GM12878 (cell line): ENCODE data around the gene CAMK2B.

Source experiments
- EP300 ChIP-seq, 2 experiments: fragments of 150-350 bp in 1 of 2; IDR thresholded peaks; 2 replicates each; pipeline ENCODE4 v1.6.1; 2011 to 2012; ENCODE audit warnings: low read depth in 2 of 2, low read length in 2 of 2, borderline replicate concordance in 1 of 2, improper control_type of control experiment in 1 of 2, inconsistent platforms in 1 of 2; ENCODE audit not compliant: control insufficient read depth in 1 of 2
- POLR2A ChIP-seq: IDR thresholded peaks from 2 replicates; pipeline ENCODE4 v1.6.1; 2011; ENCODE audit warnings: low read depth, mild to moderate bottlenecking, low read length
- SIN3A ChIP-seq: IDR thresholded peaks from 2 replicates; pipeline ENCODE4 v1.6.1; 2012; ENCODE audit warnings: low read depth, low read length, improper control_type of control experiment
- SUZ12 ChIP-seq: fragments of 200-600 bp; sonication (generic); IDR thresholded peaks from one replicate; pipeline ENCODE4 v1.6.1; 2018; ENCODE audit warnings: antibody characterized with exemption, mild to moderate bottlenecking; ENCODE audit not compliant: unreplicated experiment
- TF ChIP-seq, protein P1 (sequence below), 3 experiments: IDR thresholded peaks in 2 of 3; conservative IDR thresholded peaks in 1 of 3; 2 replicates each; pipeline ENCODE4 v1.5.1; 2011; ENCODE audit warnings: low read depth in 3 of 3, low read length in 3 of 3, mild to moderate bottlenecking in 3 of 3, control low read depth in 2 of 3, moderate library complexity in 2 of 3, inconsistent platforms in 1 of 3, mixed read lengths in 1 of 3; ENCODE audit not compliant: control insufficient read depth in 2 of 3, insufficient read depth in 1 of 3; ENCODE audit errors: extremely low read depth in 1 of 3

GRCh38 chr7:44305564-44306507 lies 19.6 kb downstream of the CAMK2B start:
- no peak for TF ChIP-seq EP300 (IDR thresholded peaks at IDR 0.05; ENCODE audit: borderline replicate concordance in 1 of 2, control insufficient read depth in 1 of 2, low read depth in 2 of 2, low read length in 2 of 2)
- TF ChIP-seq SUZ12, result no peak
- TF ChIP-seq, protein P1, sequence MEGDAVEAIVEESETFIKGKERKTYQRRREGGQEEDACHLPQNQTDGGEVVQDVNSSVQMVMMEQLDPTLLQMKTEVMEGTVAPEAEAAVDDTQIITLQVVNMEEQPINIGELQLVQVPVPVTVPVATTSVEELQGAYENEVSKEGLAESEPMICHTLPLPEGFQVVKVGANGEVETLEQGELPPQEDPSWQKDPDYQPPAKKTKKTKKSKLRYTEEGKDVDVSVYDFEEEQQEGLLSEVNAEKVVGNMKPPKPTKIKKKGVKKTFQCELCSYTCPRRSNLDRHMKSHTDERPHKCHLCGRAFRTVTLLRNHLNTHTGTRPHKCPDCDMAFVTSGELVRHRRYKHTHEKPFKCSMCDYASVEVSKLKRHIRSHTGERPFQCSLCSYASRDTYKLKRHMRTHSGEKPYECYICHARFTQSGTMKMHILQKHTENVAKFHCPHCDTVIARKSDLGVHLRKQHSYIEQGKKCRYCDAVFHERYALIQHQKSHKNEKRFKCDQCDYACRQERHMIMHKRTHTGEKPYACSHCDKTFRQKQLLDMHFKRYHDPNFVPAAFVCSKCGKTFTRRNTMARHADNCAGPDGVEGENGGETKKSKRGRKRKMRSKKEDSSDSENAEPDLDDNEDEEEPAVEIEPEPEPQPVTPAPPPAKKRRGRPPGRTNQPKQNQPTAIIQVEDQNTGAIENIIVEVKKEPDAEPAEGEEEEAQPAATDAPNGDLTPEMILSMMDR (IDR thresholded peaks at IDR 0.05 in 2 of 3, conservative IDR thresholded peaks at IDR 0.05 in 1 of 3; ENCODE audit: control insufficient read depth in 2 of 3, extremely low read depth in 1 of 3, insufficient read depth in 1 of 3, low read depth in 3 of 3, low read length in 3 of 3), result no peak
- TF ChIP-seq POLR2A, result no peak
- TF ChIP-seq SIN3A, result no peak
